Ascending aorta (tissue), 2 donors: ENCODE results near the gene LBX2. TPM values are rescaled to one million over a fixed set of nuclear protein-coding genes. Genes with fewer than 3 reads are reported as not detected.
A peak's percentile ranks its signal among the peaks of the same experiment; 100 is the strongest.

Source experiments
- DNase-seq, 2 donors: peaks; one replicate each; pipeline ENCODE4 v3.0.0-alpha.2; 2019; ENCODE audit warnings: low spot score in 2 of 2
- H3K27ac ChIP-seq, 2 donors: fragments of 200-600 bp; sonication (generic); one replicate each; pipeline ENCODE4 v1.5.1; 2016 to 2017; ENCODE audit warnings: mild to moderate bottlenecking in 1 of 2
- H3K27me3 ChIP-seq: fragments of 200-600 bp; sonication (generic); one replicate; pipeline ENCODE4 v1.5.1; 2017
- H3K36me3 ChIP-seq, 2 donors: fragments of 200-600 bp; sonication (generic); one replicate each; pipeline ENCODE4 v1.5.1; 2016
- H3K4me1 ChIP-seq, 2 donors: fragments of 200-600 bp; sonication (generic); one replicate each; pipeline ENCODE4 v1.5.1; 2016 to 2017; ENCODE audit warnings: mild to moderate bottlenecking in 1 of 2
- H3K4me3 ChIP-seq, 2 donors: fragments of 200-600 bp; sonication (generic); one replicate each; pipeline ENCODE4 v1.5.1; 2016 to 2017; ENCODE audit warnings: mild to moderate bottlenecking in 1 of 2
- H3K9me3 ChIP-seq, 2 donors: fragments of 200-600 bp; sonication (generic); one replicate each; pipeline ENCODE4 v1.5.1; 2016
- intact Hi-C: fragments of 100-400 bp; cut with DNase I; formaldehyde crosslinking; loops from one replicate; pipeline ENCODE4 v1.15.1; 2023
- total RNA-seq: library from RNA; depleted of rRNA; stranded (reverse); fragments of >200 nt; gene quantifications from one replicate; pipeline ENCODE4 v1.1.0, GENCODE V29; 2016
- TF ChIP-seq, protein P1 (sequence below), 3 experiments: fragments of 200-600 bp in 2 of 3; fragments of 450-650 bp in 1 of 3; sonication (generic) in 2 of 3; IDR thresholded peaks; one replicate each; pipeline ENCODE4 v1.5.1; 2016 to 2019; ENCODE audit warnings: antibody characterized with exemption in 3 of 3, mild to moderate bottlenecking in 1 of 3, moderate library complexity in 1 of 3

The LBX2 gene
- total RNA-seq, 1 donor from 2014 or later, result 3.0 TPM

DNA sequence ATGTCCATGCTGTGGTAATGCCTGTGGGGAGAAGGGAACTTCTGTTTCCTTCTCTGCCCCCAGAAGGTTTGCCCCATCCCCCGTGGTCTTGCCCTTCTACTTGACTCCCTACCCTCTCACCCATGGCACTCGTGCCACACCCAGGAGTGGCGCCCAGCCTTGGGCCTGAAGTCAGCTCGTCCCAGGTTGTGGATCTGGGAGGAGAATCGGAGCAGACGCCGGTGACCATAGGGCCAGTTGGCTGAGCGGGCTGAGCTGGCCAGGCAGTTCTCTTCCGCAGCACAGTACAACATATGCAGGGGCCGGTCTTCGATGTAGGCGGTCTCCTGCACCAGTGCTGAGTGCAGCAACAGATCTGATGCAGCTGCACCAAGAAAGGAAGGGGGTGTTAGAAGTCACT lies 35.0 kb upstream of the LBX2 start:
- no peak for DNase-seq
- no peaks in the 10 kb centered on the region for H3K9me3 ChIP-seq
- H3K36me3 ChIP-seq, result peaks cover 0 to 19% of the 10 kb centered on the region in 2 donors
- no peaks in the 10 kb centered on the region for H3K27me3 ChIP-seq
- intact Hi-C loops, result loop anchor here (5.0 kb wide), 1 partner anchor 118 kb away; the partner anchor contains the start of gene SEMA4F
- no peak overlapping the region for H3K4me3 ChIP-seq
- peaks cover 6 to 12% of the 10 kb centered on the region in 2 donors for H3K4me1 ChIP-seq
- H3K27ac ChIP-seq, result no peak overlapping the region
- TF ChIP-seq, protein P1, sequence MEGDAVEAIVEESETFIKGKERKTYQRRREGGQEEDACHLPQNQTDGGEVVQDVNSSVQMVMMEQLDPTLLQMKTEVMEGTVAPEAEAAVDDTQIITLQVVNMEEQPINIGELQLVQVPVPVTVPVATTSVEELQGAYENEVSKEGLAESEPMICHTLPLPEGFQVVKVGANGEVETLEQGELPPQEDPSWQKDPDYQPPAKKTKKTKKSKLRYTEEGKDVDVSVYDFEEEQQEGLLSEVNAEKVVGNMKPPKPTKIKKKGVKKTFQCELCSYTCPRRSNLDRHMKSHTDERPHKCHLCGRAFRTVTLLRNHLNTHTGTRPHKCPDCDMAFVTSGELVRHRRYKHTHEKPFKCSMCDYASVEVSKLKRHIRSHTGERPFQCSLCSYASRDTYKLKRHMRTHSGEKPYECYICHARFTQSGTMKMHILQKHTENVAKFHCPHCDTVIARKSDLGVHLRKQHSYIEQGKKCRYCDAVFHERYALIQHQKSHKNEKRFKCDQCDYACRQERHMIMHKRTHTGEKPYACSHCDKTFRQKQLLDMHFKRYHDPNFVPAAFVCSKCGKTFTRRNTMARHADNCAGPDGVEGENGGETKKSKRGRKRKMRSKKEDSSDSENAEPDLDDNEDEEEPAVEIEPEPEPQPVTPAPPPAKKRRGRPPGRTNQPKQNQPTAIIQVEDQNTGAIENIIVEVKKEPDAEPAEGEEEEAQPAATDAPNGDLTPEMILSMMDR (IDR thresholded peaks at IDR 0.05), result no peak

DNA sequence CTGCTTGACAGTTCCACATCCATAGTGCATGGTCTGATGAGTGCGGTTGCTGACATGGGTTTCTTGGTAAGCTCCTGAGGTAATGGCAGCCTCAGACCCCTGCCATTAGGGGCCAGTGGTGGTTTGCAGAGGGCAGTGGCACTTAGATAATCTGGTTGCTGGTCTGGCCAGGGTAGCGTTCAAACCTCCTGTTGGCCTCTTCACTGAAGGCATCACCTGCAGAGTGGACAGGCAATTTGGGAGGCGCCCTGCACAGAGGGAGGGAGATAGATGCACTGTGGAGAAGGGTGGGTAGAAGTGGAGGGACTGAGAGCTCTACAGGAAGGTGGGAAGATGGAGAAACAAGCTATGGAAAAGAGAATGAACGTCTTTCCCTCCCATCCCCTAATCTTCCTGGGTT lies 34.1 kb upstream of the LBX2 start:
- no peaks in the 10 kb centered on the region for H3K27me3 ChIP-seq
- DNase-seq, result no peak
- H3K9me3 ChIP-seq, result no peaks in the 10 kb centered on the region
- no peak overlapping the region for H3K4me3 ChIP-seq
- H3K27ac ChIP-seq, result no peak overlapping the region
- H3K4me1 ChIP-seq, result peaks cover 11 to 19% of the 10 kb centered on the region in 2 donors
- TF ChIP-seq, protein P1 (IDR thresholded peaks at IDR 0.05), result no peak
- H3K36me3 ChIP-seq, result peaks cover 0 to 19% of the 10 kb centered on the region in 2 donors
- intact Hi-C loops, result loop anchor here (5.0 kb wide), 1 partner anchor 119 kb away; the partner anchor contains the start of gene SEMA4F

DNA sequence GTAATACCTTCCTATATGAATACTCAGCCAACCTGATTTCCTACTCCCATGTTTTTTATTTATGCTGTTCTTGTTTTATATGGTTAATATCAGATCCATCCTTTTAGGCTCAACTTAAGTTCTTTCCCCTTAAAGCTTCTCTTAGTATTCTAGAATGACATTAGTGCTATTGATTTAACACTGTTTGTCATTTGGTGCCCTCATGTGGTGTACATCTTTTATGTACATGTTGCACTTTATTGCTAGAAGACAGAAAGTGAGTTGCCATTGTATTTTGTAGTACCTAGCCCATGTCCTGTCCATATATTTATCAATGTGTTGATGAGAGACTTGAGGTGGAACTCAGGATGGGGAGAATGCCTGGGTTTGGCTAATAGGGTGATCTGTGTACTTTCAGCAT lies 32.8 kb upstream of the LBX2 start:
- peaks cover 4 to 27% of the 10 kb centered on the region in 2 donors for H3K36me3 ChIP-seq
- H3K9me3 ChIP-seq, result no peaks in the 10 kb centered on the region
- H3K4me3 ChIP-seq, result no peak overlapping the region
- H3K4me1 ChIP-seq, result peaks cover 13 to 21% of the 10 kb centered on the region in 2 donors
- TF ChIP-seq, protein P1 (IDR thresholded peaks at IDR 0.05), result no peak
- no peak overlapping the region for H3K27ac ChIP-seq
- no peaks in the 10 kb centered on the region for H3K27me3 ChIP-seq
- DNase-seq, result no peak
- intact Hi-C loops, result loop anchor here (5.0 kb wide), 1 partner anchor 120 kb away; the partner anchor contains the start of gene SEMA4F

DNA sequence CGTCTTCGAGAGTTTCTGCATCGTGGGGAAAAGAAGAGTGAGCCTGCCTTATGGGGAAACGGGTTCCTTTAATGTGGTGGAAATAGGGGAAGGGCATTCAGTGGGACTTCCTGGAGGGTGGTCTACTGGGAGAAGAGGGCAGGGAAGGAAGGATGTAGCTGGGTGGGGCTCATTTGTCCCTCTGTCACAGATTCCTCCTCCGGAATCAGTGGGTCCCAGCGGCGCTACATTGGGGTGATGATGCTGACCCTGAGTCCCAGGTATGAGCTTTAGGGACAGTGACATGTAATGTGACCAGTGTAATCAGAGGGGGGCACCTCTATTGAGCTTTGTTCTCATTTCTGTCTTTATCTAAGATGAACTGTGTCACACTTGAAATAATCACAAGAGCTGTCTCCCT lies 32.3 kb upstream of the LBX2 start:
- H3K9me3 ChIP-seq, result no peaks in the 10 kb centered on the region
- H3K4me3 ChIP-seq, result no peak overlapping the region
- intact Hi-C loops, result loop anchor here (5.0 kb wide), 1 partner anchor 121 kb away; the partner anchor contains the start of gene SEMA4F
- TF ChIP-seq, protein P1 (IDR thresholded peaks at IDR 0.05), result no peak
- peaks cover 9 to 33% of the 10 kb centered on the region in 2 donors for H3K36me3 ChIP-seq
- H3K27me3 ChIP-seq, result no peaks in the 10 kb centered on the region
- no peak for DNase-seq
- peak overlapping the region in 1 of 2 donors; percentile 79 for H3K27ac ChIP-seq
- peaks cover 13 to 21% of the 10 kb centered on the region in 2 donors for H3K4me1 ChIP-seq

DNA sequence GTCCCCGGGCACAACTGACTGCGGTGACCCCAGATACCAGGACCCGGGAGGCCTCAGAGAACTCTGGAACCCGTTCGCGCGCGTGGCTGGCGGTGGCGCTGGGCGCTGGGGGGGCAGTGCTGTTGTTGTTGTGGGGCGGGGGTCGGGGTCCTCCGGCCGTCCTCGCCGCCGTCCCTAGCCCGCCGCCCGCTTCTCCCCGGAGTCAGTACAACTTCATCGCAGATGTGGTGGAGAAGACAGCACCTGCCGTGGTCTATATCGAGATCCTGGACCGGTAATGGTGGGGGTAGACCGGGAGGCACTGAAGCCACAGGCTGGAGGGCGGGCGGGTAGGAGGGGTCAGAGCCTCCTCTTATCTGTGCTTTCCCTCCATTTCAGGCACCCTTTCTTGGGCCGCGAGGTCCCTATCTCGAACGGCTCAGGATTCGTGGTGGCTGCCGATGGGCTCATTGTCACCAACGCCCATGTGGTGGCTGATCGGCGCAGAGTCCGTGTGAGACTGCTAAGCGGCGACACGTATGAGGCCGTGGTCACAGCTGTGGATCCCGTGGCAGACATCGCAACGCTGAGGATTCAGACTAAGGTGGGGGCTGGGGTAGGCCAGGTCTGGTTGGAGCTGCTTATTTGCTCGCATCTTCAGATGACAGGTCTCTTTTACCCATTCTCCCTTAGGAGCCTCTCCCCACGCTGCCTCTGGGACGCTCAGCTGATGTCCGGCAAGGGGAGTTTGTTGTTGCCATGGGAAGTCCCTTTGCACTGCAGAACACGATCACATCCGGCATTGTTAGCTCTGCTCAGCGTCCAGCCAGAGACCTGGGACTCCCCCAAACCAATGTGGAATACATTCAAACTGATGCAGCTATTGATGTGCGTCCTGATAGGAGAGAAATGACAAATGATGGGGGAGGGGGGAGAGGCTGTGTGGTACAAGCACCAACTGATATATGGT lies 31.1 kb upstream of the LBX2 start:
- H3K4me1 ChIP-seq, result peaks cover 13 to 21% of the 10 kb centered on the region in 2 donors
- intact Hi-C loops, result loop anchor here (1.0 to 5.0 kb wide), 2 partner anchors 57 to 122 kb away; partner anchors contain the start of gene SEMA4F
- no peaks in the 10 kb centered on the region for H3K27me3 ChIP-seq
- TF ChIP-seq, protein P1 (IDR thresholded peaks at IDR 0.05), result no peak
- peaks cover 15 to 43% of the 10 kb centered on the region in 2 donors for H3K36me3 ChIP-seq
- peak overlapping the region; percentile 79 to 84 for H3K27ac ChIP-seq
- DNase-seq, result no peak
- H3K9me3 ChIP-seq, result no peaks in the 10 kb centered on the region
- peak overlapping the region; percentile 78 to 85 for H3K4me3 ChIP-seq
